HepG2 (cell line): Measurements from ENCODE around the gene MIS18A. TPM values are rescaled to one million over a fixed set of nuclear protein-coding genes. Genes with fewer than 3 reads are reported as not detected.
"Not testable (repeated sequence)": the region's sequence is repeated elsewhere in the genome, so short reads cannot be mapped to it uniquely, and the experiment has no call there.

ENCODE experiments used
- ATAC-seq: fragments of 200-7000 bp; cut with Tn5 transposase; 3 replicates; pipeline ENCODE4 v1.9.1; 2020; ENCODE audit warnings: mild to moderate bottlenecking, moderate library complexity
- BruUV-seq: library from RNA; stranded (reverse); fragments of 400-500 nt; replicated peaks from 2 replicates; lab custom pipeline; 2021; lab: Mats Ljungman, UMichigan
- CTCF ChIA-PET: fragments of 300-600 bp; formaldehyde crosslinking; extraction: SDS; loops from one replicate; lab custom pipeline; 2021; ENCODE audit warnings: low total read pairs, inconsistent platforms, low intra/inter-chr PET ratio; lab: Yijun Ruan, JAX
- POLR2A ChIA-PET: fragments of 350-600 bp; sonication (Branson Sonifier 250); formaldehyde crosslinking; loops from one replicate; lab custom pipeline; 2020; ENCODE audit warnings: antibody characterized with exemption, inconsistent platforms; lab: Yijun Ruan, JAX
- DNase-seq: peaks from one replicate; pipeline ENCODE4 v3.0.0-alpha.2; 2015; ENCODE audit warnings: low spot score
- FAIRE-seq: peaks from 3 replicates; lab custom pipeline; 2011; peaks lifted over from hg19 to GRCh38; lab: Jason Lieb, UNC
- H2AFZ ChIP-seq: one replicate; pipeline ENCODE4 v1.6.1; 2011; ENCODE audit warnings: low read length, inconsistent platforms
- H3K27ac ChIP-seq: fragments of 300-600 bp; 3 replicates; pipeline ENCODE4 v1.8.0; 2011; ENCODE audit warnings: mixed run types, mild to moderate bottlenecking, mixed read lengths, low read length, inconsistent platforms; ENCODE audit not compliant: insufficient read depth; ENCODE audit errors: extremely low read length
- H3K27me3 ChIP-seq, 2 experiments: fragments of 200-600 bp in 1 of 2; 2 replicates in 1 of 2; 3 replicates in 1 of 2; pipeline versions ENCODE4 v1.6.0 to v1.8.0; 2011; ENCODE audit warnings: low read length in 2 of 2, mild to moderate bottlenecking in 2 of 2, moderate library complexity in 2 of 2, inconsistent platforms in 1 of 2; ENCODE audit not compliant: insufficient read depth in 2 of 2, control insufficient read depth in 1 of 2
- H3K36me3 ChIP-seq, 2 experiments: fragments of 200-600 bp in 1 of 2; replicated peaks in 1 of 2; 2 replicates in 1 of 2; 3 replicates in 1 of 2; pipeline versions ENCODE4 v1.5.1 to v1.8.0; 2011; ENCODE audit warnings: low read length in 2 of 2, inconsistent platforms in 1 of 2; ENCODE audit not compliant: insufficient read depth in 2 of 2, control insufficient read depth in 1 of 2
- H3K4me1 ChIP-seq: 2 replicates; pipeline ENCODE4 v1.5.1; 2012; ENCODE audit warnings: low read length, inconsistent platforms; ENCODE audit not compliant: insufficient read depth
- H3K4me2 ChIP-seq: 2 replicates; pipeline ENCODE4 v1.6.0; 2011; ENCODE audit warnings: low read depth, low read length, inconsistent platforms
- H3K4me3 ChIP-seq, 3 experiments: fragments of 200-600 bp in 1 of 3; sonication (generic), shearing (Covaris generic) in 1 of 3; replicated peaks in 1 of 3; 2 replicates each; pipeline ENCODE4 v1.5.1; 2011 to 2016; ENCODE audit warnings: low read length in 3 of 3, inconsistent platforms in 2 of 3, low read depth in 2 of 3, mild to moderate bottlenecking in 2 of 3, control low read depth in 1 of 3, mixed read lengths in 1 of 3; ENCODE audit not compliant: insufficient read depth in 1 of 3
- H3K79me2 ChIP-seq: one replicate; pipeline ENCODE4 v1.6.1; 2011; ENCODE audit warnings: low read length, inconsistent platforms; ENCODE audit not compliant: insufficient read depth
- H3K9ac ChIP-seq: 2 replicates; pipeline ENCODE4 v1.6.0; 2011; ENCODE audit warnings: mild to moderate bottlenecking, low read depth, low read length, inconsistent platforms; ENCODE audit not compliant: insufficient read depth
- H3K9me3 ChIP-seq: 2 replicates; pipeline ENCODE4 v1.5.1; 2012; ENCODE audit warnings: mild to moderate bottlenecking, low read length
- H4K20me1 ChIP-seq: 2 replicates; pipeline ENCODE4 v1.6.0; 2011; ENCODE audit warnings: inconsistent platforms, mild to moderate bottlenecking, low read length, moderate library complexity; ENCODE audit not compliant: insufficient read depth
- HNRNPLL ChIP-seq: fragments of 200-400 bp; formaldehyde crosslinking; IDR thresholded peaks from 2 replicates; pipeline ENCODE4 v1.6.1; 2017; ENCODE audit warnings: mild to moderate bottlenecking, low read depth, low read length; ENCODE audit not compliant: poor library complexity, severe bottlenecking
- ZNF430 ChIP-seq: sonication (generic); formaldehyde crosslinking; IDR thresholded peaks from 2 replicates; pipeline ENCODE4 v1.9.0; 2021; ENCODE audit warnings: mild to moderate bottlenecking, missing genetic modification reagents
- WGBS: methylation state at CpG from one replicate; pipeline ENCODE4 v1.1.6; 2017; ENCODE audit warnings: low lambda C conversion rate; 5-methylcytosine and 5-hydroxymethylcytosine counted together
- in situ Hi-C: cut with HindIII; loops from 2 replicates; pipeline ENCODE4 v1.10.0; 2017; ENCODE audit warnings: low pct_unique_long_range_greater_than_20kb; ENCODE audit not compliant: extremely low pct_ligation_motif_present
- intact Hi-C: fragments of 100-400 bp; cut with micrococcal nuclease; formaldehyde crosslinking; loops from one replicate; pipeline ENCODE4 v1.10.0; 2022; ENCODE audit not compliant: unreplicated experiment
- polyA plus RNA-seq, 8 experiments: library from polyadenylated mRNA; depleted of rRNA in 3 of 8; stranded (reverse) in 7 of 8; unstranded in 1 of 8; fragments of >200 nt; fragmentation: Illumina TruSeq in 4 of 8; extraction: Trizol in 4 of 8; gene quantifications; 2 replicates each; pipeline versions ENCODE4 v1.2.1 to v1.2.3, GENCODE V29; 2011 to 2016; ENCODE audit warnings: low read depth in 4 of 8, missing spikeins in 1 of 8, mixed read lengths in 1 of 8; ENCODE audit not compliant: insufficient read depth in 1 of 8
- total RNA-seq, 5 experiments: library from RNA; depleted of rRNA; stranded (reverse); fragments of >200 nt; fragmentation: Illumina TruSeq; extraction: Trizol; gene quantifications; 2 replicates each; pipeline ENCODE4 v1.2.3, GENCODE V29; 2016; ENCODE audit warnings: low read depth in 1 of 5
- TF ChIP-seq, protein P1 (sequence below), 2 experiments: sonication (generic) in 1 of 2; formaldehyde crosslinking in 1 of 2; IDR thresholded peaks; 2 replicates each; pipeline versions ENCODE4 v1.4.0 to v1.6.1; 2016 to 2020; ENCODE audit warnings: borderline replicate concordance in 1 of 2, low read depth in 1 of 2, mild to moderate bottlenecking in 1 of 2, missing genetic modification reagents in 1 of 2

The MIS18A gene
- total and polyA plus RNA-seq, 2 of the 13 experiments (the other 11 are each of a cell fraction or from before 2014, with no cell fraction given) = 11.2 to 41.4 TPM

DNA sequence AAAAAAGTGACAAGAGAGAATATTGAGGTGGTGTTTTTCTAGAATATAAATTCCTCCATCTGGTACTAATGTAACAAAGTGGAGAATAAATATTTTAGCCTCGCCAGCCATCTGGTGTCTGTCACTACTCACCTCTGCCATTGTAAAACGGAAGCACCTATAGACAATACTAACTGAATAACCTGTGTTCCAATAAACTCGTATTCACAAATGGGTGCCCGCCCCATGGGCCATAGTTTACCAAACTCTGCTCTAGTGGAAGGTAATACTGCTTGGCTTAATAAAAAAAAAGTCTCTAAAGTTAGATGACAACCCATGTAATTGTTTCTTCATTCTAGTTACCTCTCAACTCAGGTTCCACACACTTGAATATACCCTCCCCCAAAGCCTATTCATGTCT is 8.1 kb downstream of the MIS18A start (continued):
- TF ChIP-seq, protein P1, sequence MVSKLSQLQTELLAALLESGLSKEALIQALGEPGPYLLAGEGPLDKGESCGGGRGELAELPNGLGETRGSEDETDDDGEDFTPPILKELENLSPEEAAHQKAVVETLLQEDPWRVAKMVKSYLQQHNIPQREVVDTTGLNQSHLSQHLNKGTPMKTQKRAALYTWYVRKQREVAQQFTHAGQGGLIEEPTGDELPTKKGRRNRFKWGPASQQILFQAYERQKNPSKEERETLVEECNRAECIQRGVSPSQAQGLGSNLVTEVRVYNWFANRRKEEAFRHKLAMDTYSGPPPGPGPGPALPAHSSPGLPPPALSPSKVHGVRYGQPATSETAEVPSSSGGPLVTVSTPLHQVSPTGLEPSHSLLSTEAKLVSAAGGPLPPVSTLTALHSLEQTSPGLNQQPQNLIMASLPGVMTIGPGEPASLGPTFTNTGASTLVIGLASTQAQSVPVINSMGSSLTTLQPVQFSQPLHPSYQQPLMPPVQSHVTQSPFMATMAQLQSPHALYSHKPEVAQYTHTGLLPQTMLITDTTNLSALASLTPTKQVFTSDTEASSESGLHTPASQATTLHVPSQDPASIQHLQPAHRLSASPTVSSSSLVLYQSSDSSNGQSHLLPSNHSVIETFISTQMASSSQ (IDR thresholded peaks at IDR 0.05; ENCODE audit: low read depth) = no peak
- TF ChIP-seq, protein P1 (CRISPR knock-in tag; IDR thresholded peaks at IDR 0.05; ENCODE audit: borderline replicate concordance) = no peak
- TF ChIP-seq HNRNPLL (no peak), ZNF430 (CRISPR knock-in tag) (no peak)

DNA sequence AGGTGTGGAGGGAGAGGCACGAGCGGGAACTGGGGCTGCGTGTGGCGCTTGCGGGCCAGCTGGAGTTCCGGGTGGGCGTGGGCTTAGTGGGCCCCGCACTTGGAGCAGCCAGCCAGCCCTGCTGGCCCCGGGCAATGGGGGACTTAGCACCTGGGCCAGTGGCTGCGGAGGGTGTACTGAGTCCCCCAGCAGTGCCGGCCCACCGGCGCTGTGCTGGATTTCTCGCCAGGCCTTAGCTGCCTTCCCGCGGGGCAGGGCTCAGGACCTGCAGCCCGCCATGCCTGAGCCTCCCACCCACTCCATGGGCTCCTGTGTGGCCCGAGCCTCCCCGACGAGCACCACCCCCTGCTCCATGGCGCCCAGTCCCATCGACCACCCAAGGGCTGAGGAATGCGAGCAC is 13.5 kb downstream of the MIS18A start:
- BruUV-seq, H2AFZ ChIP-seq, H3K27ac ChIP-seq, H4K20me1 ChIP-seq, H3K4me2 ChIP-seq, DNase-seq, H3K9me3 ChIP-seq, H3K27me3 ChIP-seq, ATAC-seq, H3K9ac ChIP-seq, intact Hi-C loops, POLR2A ChIA-PET, H3K4me1 ChIP-seq, FAIRE-seq, CTCF ChIA-PET, H3K79me2 ChIP-seq, H3K4me3 ChIP-seq: not testable (repeated sequence)
- in situ Hi-C loops = loop anchor here (25.0 kb wide), 1 partner anchor 278 kb away; no protein-coding TSS in a partner anchor
- H3K36me3 ChIP-seq = peaks cover 7 to 26% of the 10 kb centered on the region in 2 experiments
- WGBS = 100% methylated on average over 2 of the region's 23 CpGs
